ENCODE data around the gene SCYGR3. TPM values are rescaled to one million over a fixed set of nuclear protein-coding genes. Genes with fewer than 3 reads are reported as not detected.

SCYGR3 gene
- total and polyA plus RNA-seq, 2 of the 8 experiments (the other 6 are each of a cell fraction or from before 2014, with no cell fraction given), result not detected

GRCh38 chr2:227565080-227565479 is 49.6 kb downstream of the SCYGR3 start:
- H3K27me3 ChIP-seq (replicated peaks in 1 of 4; ENCODE audit: control insufficient read depth in 3 of 4, extremely low read depth in 1 of 4, insufficient read depth in 3 of 4, low read length in 3 of 4), result no peaks in the 10 kb centered on the region
- CTCF ChIA-PET (ENCODE audit: partially characterized antibody), result interaction anchor here (0.6 to 2.3 kb wide), 3 partner anchors 12 to 201 kb away, joined by 3 to 6 read pairs (median 3); no protein-coding TSS in a partner anchor
- no peak overlapping the region for H3K4me3 ChIP-seq (ENCODE audit: extremely low read depth in 1 of 4, insufficient read depth in 2 of 4, low read depth in 3 of 4, low read length in 4 of 4)
- H3K9ac ChIP-seq (replicated peaks in 1 of 4; ENCODE audit: extremely low read depth in 1 of 4, low read depth in 3 of 4, low read length in 3 of 4), result no peak overlapping the region
- H2AK5ac ChIP-seq (ENCODE audit: low read depth, low read length), result no peak overlapping the region
- FAIRE-seq (no peak), DNase-seq (ENCODE audit: low read depth in 1 of 2, low spot score in 2 of 2) (no peak)
- no peak overlapping the region for H3K27ac ChIP-seq (ENCODE audit: low read depth, low read length)
- no peak overlapping the region for H4K5ac ChIP-seq (ENCODE audit: insufficient read length, low read depth, low read length)
- no peaks in the 10 kb centered on the region for H3K23me2 ChIP-seq (ENCODE audit: low read depth, low read length)
- no peaks in the 10 kb centered on the region for H4K20me1 ChIP-seq (replicated peaks in 1 of 2; ENCODE audit: control insufficient read depth in 1 of 2, insufficient read depth in 2 of 2, low read length in 2 of 2)
- POLR2A ChIA-PET (ENCODE audit: partially characterized antibody), result interaction anchor here (0.8 to 2.2 kb wide), 3 partner anchors 9 to 39 kb away, joined by 4 to 8 read pairs (median 6); no protein-coding TSS in a partner anchor
- no peak overlapping the region for H2AFZ ChIP-seq (ENCODE audit: low read length)
- no peak overlapping the region for H3K4me2 ChIP-seq (ENCODE audit: insufficient read depth in 1 of 2, low read depth in 2 of 2, low read length in 2 of 2)
- no peak overlapping the region for H2BK5ac ChIP-seq (ENCODE audit: low read depth, low read length)
- H4K8ac ChIP-seq (ENCODE audit: extremely low read depth, insufficient read depth, low read length), result no peak overlapping the region
- H3K18ac ChIP-seq (ENCODE audit: extremely low read depth, low read length), result no peak overlapping the region
- H2BK15ac ChIP-seq (ENCODE audit: low read length), result no peak overlapping the region
- H3K56ac ChIP-seq (replicated peaks; ENCODE audit: insufficient read length, low read depth, low read length), result no peak overlapping the region
- H3K4me1 ChIP-seq (replicated peaks in 1 of 4; ENCODE audit: control insufficient read depth in 3 of 4, insufficient read depth in 4 of 4, low read length in 3 of 4), result no peaks in the 10 kb centered on the region
- no peak overlapping the region for H3K4ac ChIP-seq (replicated peaks; ENCODE audit: insufficient read length, low read depth, low read length)
- H3K9me3 ChIP-seq (ENCODE audit: insufficient read depth in 2 of 2, low read depth in 1 of 2, low read length in 1 of 2), result no peaks in the 10 kb centered on the region
- no peak overlapping the region for H2BK20ac ChIP-seq (ENCODE audit: low read length)
- no peak overlapping the region for H3K14ac ChIP-seq (ENCODE audit: insufficient read length)
- TF ChIP-seq NRF1 (IDR thresholded peaks at IDR 0.05; ENCODE audit: low read depth, low read length) (0 out of 2 replicates have a peak, but pooled peaks have one; percentile 6), BCL11A (IDR thresholded peaks at IDR 0.05; ENCODE audit: low read depth in 2 of 2, low read length in 2 of 2) (no peak)
- no peak overlapping the region for H2BK120ac ChIP-seq (replicated peaks; ENCODE audit: low read depth, low read length)
- H4K91ac ChIP-seq (replicated peaks; ENCODE audit: insufficient read length, low read length), result no peak overlapping the region
- no peaks in the 10 kb centered on the region for H3K79me2 ChIP-seq (ENCODE audit: control insufficient read depth in 1 of 2, insufficient read depth in 2 of 2, low read length in 2 of 2)
- no peak overlapping the region for H3K23ac ChIP-seq (ENCODE audit: insufficient read length)
- 71% methylated on average over 1 of the region's 1 CpG; no CpG with 5 or more reads in 1 of the 2 experiments for WGBS, 2 experiments (ENCODE audit: extremely low coverage in 1 of 2, insufficient coverage in 1 of 2, insufficient read length in 1 of 2, insufficient replicate concordance in 2 of 2, low coverage in 1 of 2, low lambda C conversion rate in 2 of 2, missing lambda C conversion rate in 1 of 2)
- H2BK12ac ChIP-seq (ENCODE audit: low read depth, low read length), result no peak overlapping the region
- H3K79me1 ChIP-seq (ENCODE audit: low read depth, low read length), result no peaks in the 10 kb centered on the region
- no peaks in the 10 kb centered on the region for H3K36me3 ChIP-seq (ENCODE audit: control insufficient read depth in 2 of 4, insufficient read depth in 4 of 4, low read length in 3 of 4)

Other genes with a start within 250 kb of the SCYGR3 start
- gene TM4SF20, start 235.5 kb downstream of the SCYGR3 start, total RNA-seq (2021; fragmentation: NEBNext Ultra II Directional; extraction: Animal tissue kit (Norgen Biotek cat#: 25700)), result not detected in 2 replicates
- gene TM4SF20, start 235.5 kb downstream of the SCYGR3 start, polyA plus RNA-seq (2011; rRNA removed), result not detected in 2 replicates
- gene SCYGR1, start 226.9 kb downstream of the SCYGR3 start, total RNA-seq (2021; fragmentation: NEBNext Ultra II Directional; extraction: Animal tissue kit (Norgen Biotek cat#: 25700)), result not detected in 2 replicates
- not detected in 2 replicates for gene SCYGR1, start 226.9 kb downstream of the SCYGR3 start, polyA plus RNA-seq (2011; rRNA removed)
- 102 and 108 TPM in 2 replicates for gene AGFG1, start 142.7 kb downstream of the SCYGR3 start, total RNA-seq (2021; fragmentation: NEBNext Ultra II Directional; extraction: Animal tissue kit (Norgen Biotek cat#: 25700))
- gene AGFG1, start 142.7 kb downstream of the SCYGR3 start, polyA plus RNA-seq (2011; rRNA removed), result 109 and 147 TPM in 2 replicates
- gene SCYGR2, start 15.9 kb downstream of the SCYGR3 start, total RNA-seq (2021; fragmentation: NEBNext Ultra II Directional; extraction: Animal tissue kit (Norgen Biotek cat#: 25700)), result not detected in 2 replicates
- not detected in 2 replicates for gene SCYGR2, start 15.9 kb downstream of the SCYGR3 start, polyA plus RNA-seq (2011; rRNA removed)
- not detected in 2 replicates for gene SCYGR4, start 2.7 kb upstream of the SCYGR3 start, total RNA-seq (2021; fragmentation: NEBNext Ultra II Directional; extraction: Animal tissue kit (Norgen Biotek cat#: 25700))
- gene SCYGR4, start 2.7 kb upstream of the SCYGR3 start, polyA plus RNA-seq (2011; rRNA removed), result not detected in 2 replicates
- not detected in 2 replicates for gene SCYGR5, start 52.0 kb upstream of the SCYGR3 start, total RNA-seq (2021; fragmentation: NEBNext Ultra II Directional; extraction: Animal tissue kit (Norgen Biotek cat#: 25700))
- gene SCYGR5, start 52.0 kb upstream of the SCYGR3 start, polyA plus RNA-seq (2011; rRNA removed), result not detected in 2 replicates
- 5.9 and 9.8 TPM in 2 replicates for gene SLC19A3, start 103.2 kb upstream of the SCYGR3 start, total RNA-seq (2021; fragmentation: NEBNext Ultra II Directional; extraction: Animal tissue kit (Norgen Biotek cat#: 25700))
- 7.0 and 8.4 TPM in 2 replicates for gene SLC19A3, start 103.2 kb upstream of the SCYGR3 start, polyA plus RNA-seq (2011; rRNA removed)
- gene SCYGR6, start 109.9 kb upstream of the SCYGR3 start, total RNA-seq (2021; fragmentation: NEBNext Ultra II Directional; extraction: Animal tissue kit (Norgen Biotek cat#: 25700)), result not detected in 2 replicates
- not detected in 2 replicates for gene SCYGR6, start 109.9 kb upstream of the SCYGR3 start, polyA plus RNA-seq (2011; rRNA removed)
- not detected in 2 replicates for gene SCYGR7, start 113.5 kb upstream of the SCYGR3 start, total RNA-seq (2021; fragmentation: NEBNext Ultra II Directional; extraction: Animal tissue kit (Norgen Biotek cat#: 25700))
- not detected in 2 replicates for gene SCYGR7, start 113.5 kb upstream of the SCYGR3 start, polyA plus RNA-seq (2011; rRNA removed)
- not detected in 2 replicates for gene SCYGR8, start 131.1 kb upstream of the SCYGR3 start, total RNA-seq (2021; fragmentation: NEBNext Ultra II Directional; extraction: Animal tissue kit (Norgen Biotek cat#: 25700))
- gene SCYGR8, start 131.1 kb upstream of the SCYGR3 start, polyA plus RNA-seq (2011; rRNA removed), result not detected in 2 replicates
- not detected in 2 replicates for gene CCL20, start 199.0 kb upstream of the SCYGR3 start, total RNA-seq (2021; fragmentation: NEBNext Ultra II Directional; extraction: Animal tissue kit (Norgen Biotek cat#: 25700))
- not detected in 2 replicates for gene CCL20, start 199.0 kb upstream of the SCYGR3 start, polyA plus RNA-seq (2011; rRNA removed)